Measurements from ENCODE around the gene ATXN10. TPM values are rescaled to one million over a fixed set of nuclear protein-coding genes. Genes with fewer than 3 reads are reported as not detected.

The ATXN10 gene
- total and polyA plus RNA-seq, 2 donors (not counting 1 experiment from before 2014, with no cell fraction given): 164 to 350 TPM

DNA sequence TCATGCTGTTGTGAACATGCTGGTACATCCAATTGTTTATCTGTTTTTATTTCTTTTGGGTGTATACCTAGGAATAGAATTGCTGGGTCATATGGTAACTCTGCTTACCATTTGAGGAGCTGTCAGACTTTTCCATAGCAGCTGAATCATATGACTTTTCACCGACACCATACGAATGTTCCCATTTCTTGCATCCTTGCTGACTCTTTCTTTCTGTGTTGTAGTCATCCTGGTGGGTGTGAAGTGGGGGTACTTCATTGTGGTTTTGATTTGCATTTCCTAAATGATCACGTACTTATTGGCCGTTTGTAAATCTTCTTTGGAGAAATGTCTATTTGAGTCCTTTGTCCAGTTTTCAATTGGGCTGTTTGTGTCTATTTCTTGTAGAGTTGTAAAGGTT lies 26.5 kb downstream of the ATXN10 start:
- no peaks in the 10 kb centered on the region for H4K20me1 ChIP-seq (ENCODE audit: control insufficient read depth, extremely low read depth, insufficient read depth, low read length)
- no peaks in the 10 kb centered on the region for H3K9me3 ChIP-seq (ENCODE audit: control insufficient read depth, insufficient read depth, low read depth, low read length)
- no peaks in the 10 kb centered on the region for H3K27me3 ChIP-seq (ENCODE audit: control insufficient read depth, insufficient read depth, low read length)
- no peaks in the 10 kb centered on the region for H3K4me1 ChIP-seq (ENCODE audit: control insufficient read depth, extremely low read depth, insufficient read depth, low read length)
- no peak overlapping the region for H3K27ac ChIP-seq (ENCODE audit: insufficient read depth, low read length)
- no peak for DNase-seq (ENCODE audit: low read depth in 2 of 2)
- H3K9ac ChIP-seq (ENCODE audit: insufficient read depth, low read length): no peak overlapping the region
- peaks cover 16% of the 10 kb centered on the region for H3K79me2 ChIP-seq (ENCODE audit: control insufficient read depth, insufficient read depth, low read length)
- TF ChIP-seq EZH2 (IDR thresholded peaks at IDR 0.05; ENCODE audit: low read length, missing control alignments): no peak
- TF ChIP-seq, protein P1, sequence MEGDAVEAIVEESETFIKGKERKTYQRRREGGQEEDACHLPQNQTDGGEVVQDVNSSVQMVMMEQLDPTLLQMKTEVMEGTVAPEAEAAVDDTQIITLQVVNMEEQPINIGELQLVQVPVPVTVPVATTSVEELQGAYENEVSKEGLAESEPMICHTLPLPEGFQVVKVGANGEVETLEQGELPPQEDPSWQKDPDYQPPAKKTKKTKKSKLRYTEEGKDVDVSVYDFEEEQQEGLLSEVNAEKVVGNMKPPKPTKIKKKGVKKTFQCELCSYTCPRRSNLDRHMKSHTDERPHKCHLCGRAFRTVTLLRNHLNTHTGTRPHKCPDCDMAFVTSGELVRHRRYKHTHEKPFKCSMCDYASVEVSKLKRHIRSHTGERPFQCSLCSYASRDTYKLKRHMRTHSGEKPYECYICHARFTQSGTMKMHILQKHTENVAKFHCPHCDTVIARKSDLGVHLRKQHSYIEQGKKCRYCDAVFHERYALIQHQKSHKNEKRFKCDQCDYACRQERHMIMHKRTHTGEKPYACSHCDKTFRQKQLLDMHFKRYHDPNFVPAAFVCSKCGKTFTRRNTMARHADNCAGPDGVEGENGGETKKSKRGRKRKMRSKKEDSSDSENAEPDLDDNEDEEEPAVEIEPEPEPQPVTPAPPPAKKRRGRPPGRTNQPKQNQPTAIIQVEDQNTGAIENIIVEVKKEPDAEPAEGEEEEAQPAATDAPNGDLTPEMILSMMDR (conservative IDR thresholded peaks at IDR 0.05 in 1 of 2, IDR thresholded peaks at IDR 0.05 in 1 of 2; ENCODE audit: low read depth in 1 of 2, low read length in 2 of 2): no peak
- no peak overlapping the region for H3K4me2 ChIP-seq (ENCODE audit: extremely low read depth, insufficient read depth, low read length)
- H3K4me3 ChIP-seq (replicated peaks in 1 of 4; ENCODE audit: control extremely low read depth in 1 of 4, insufficient read depth in 1 of 4, low read depth in 3 of 4, low read length in 4 of 4): no peak overlapping the region
- H2AFZ ChIP-seq (ENCODE audit: low read length): no peak overlapping the region
- peaks cover 9% of the 10 kb centered on the region for H3K36me3 ChIP-seq (ENCODE audit: control insufficient read depth, insufficient read depth, low read length)

DNA sequence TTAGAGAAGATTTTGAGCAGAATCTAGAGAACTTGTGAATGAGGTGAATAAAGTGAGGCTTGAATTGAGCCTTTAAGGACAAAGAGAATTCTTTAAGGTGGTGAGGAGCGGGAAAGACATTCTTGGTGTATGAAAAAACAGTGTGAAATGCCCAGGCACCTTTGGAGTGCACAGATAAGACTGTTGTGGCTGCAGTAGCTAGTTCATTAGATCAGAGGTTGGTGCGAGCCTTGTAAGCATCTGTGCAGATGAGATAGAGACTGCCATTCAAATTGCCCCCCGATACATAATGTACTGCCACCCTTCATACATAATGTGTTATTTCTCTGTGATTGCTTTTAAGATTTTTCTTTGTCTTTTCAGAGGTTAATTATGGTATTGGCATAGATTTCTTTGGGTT lies 31.3 kb downstream of the ATXN10 start:
- Histone ChIP-seq H2AFZ (ENCODE audit: low read length) (no peak overlapping the region), H3K27me3 (ENCODE audit: control insufficient read depth, insufficient read depth, low read length) (no peaks in the 10 kb centered on the region), H3K27ac (ENCODE audit: insufficient read depth, low read length) (no peak overlapping the region), H4K20me1 (ENCODE audit: control insufficient read depth, extremely low read depth, insufficient read depth, low read length) (no peaks in the 10 kb centered on the region), H3K4me2 (ENCODE audit: extremely low read depth, insufficient read depth, low read length) (no peak overlapping the region), H3K9me3 (ENCODE audit: control insufficient read depth, insufficient read depth, low read depth, low read length) (no peaks in the 10 kb centered on the region), H3K9ac (ENCODE audit: insufficient read depth, low read length) (no peak overlapping the region), H3K79me2 (ENCODE audit: control insufficient read depth, insufficient read depth, low read length) (peaks cover 12% of the 10 kb centered on the region), H3K4me1 (ENCODE audit: control insufficient read depth, extremely low read depth, insufficient read depth, low read length) (no peaks in the 10 kb centered on the region), H3K4me3 (replicated peaks in 1 of 4; ENCODE audit: control extremely low read depth in 1 of 4, insufficient read depth in 1 of 4, low read depth in 3 of 4, low read length in 4 of 4) (no peak overlapping the region), H3K36me3 (ENCODE audit: control insufficient read depth, insufficient read depth, low read length) (peaks cover 6% of the 10 kb centered on the region)
- no peak for DNase-seq (ENCODE audit: low read depth in 2 of 2)
- no peak for TF ChIP-seq EZH2 (IDR thresholded peaks at IDR 0.05; ENCODE audit: low read length, missing control alignments)
- TF ChIP-seq, protein P1 (conservative IDR thresholded peaks at IDR 0.05 in 1 of 2, IDR thresholded peaks at IDR 0.05 in 1 of 2; ENCODE audit: low read depth in 1 of 2, low read length in 2 of 2): no peak

DNA sequence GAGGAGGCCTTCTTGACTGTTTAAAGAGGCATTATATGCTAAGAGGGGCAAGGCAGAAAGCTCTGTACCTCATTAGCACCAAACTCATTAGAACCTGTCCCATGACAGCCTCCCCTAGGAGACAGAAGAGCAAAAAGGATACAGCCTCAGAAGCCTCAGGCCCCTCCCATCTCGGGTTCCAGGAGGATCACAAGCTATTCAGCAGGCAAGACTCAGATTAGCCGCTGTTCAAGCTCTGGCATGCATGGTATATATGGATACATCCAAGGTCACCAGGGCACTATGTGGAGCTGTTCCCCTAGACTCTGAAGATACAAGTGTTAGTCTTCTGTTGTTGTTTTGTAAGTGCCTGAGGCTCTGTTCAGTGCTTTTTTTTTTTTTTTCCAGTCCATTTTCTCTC lies 32.1 kb downstream of the ATXN10 start:
- H3K27ac ChIP-seq (ENCODE audit: insufficient read depth, low read length): no peak overlapping the region
- H4K20me1 ChIP-seq (ENCODE audit: control insufficient read depth, extremely low read depth, insufficient read depth, low read length): no peaks in the 10 kb centered on the region
- H3K27me3 ChIP-seq (ENCODE audit: control insufficient read depth, insufficient read depth, low read length): no peaks in the 10 kb centered on the region
- no peak for DNase-seq (ENCODE audit: low read depth in 2 of 2)
- no peak overlapping the region for H3K4me3 ChIP-seq (replicated peaks in 1 of 4; ENCODE audit: control extremely low read depth in 1 of 4, insufficient read depth in 1 of 4, low read depth in 3 of 4, low read length in 4 of 4)
- H3K79me2 ChIP-seq (ENCODE audit: control insufficient read depth, insufficient read depth, low read length): peaks cover 10% of the 10 kb centered on the region
- H3K9ac ChIP-seq (ENCODE audit: insufficient read depth, low read length): no peak overlapping the region
- H3K4me1 ChIP-seq (ENCODE audit: control insufficient read depth, extremely low read depth, insufficient read depth, low read length): no peaks in the 10 kb centered on the region
- no peak overlapping the region for H2AFZ ChIP-seq (ENCODE audit: low read length)
- no peak overlapping the region for H3K4me2 ChIP-seq (ENCODE audit: extremely low read depth, insufficient read depth, low read length)
- peaks cover 6% of the 10 kb centered on the region for H3K36me3 ChIP-seq (ENCODE audit: control insufficient read depth, insufficient read depth, low read length)
- no peaks in the 10 kb centered on the region for H3K9me3 ChIP-seq (ENCODE audit: control insufficient read depth, insufficient read depth, low read depth, low read length)
- no peak for TF ChIP-seq EZH2 (IDR thresholded peaks at IDR 0.05; ENCODE audit: low read length, missing control alignments)
- TF ChIP-seq, protein P1 (conservative IDR thresholded peaks at IDR 0.05 in 1 of 2, IDR thresholded peaks at IDR 0.05 in 1 of 2; ENCODE audit: low read depth in 1 of 2, low read length in 2 of 2): no peak

All from fibroblast of lung (primary cell).